ENCODE data around the gene PSMA1. TPM values are rescaled to one million over a fixed set of nuclear protein-coding genes. Genes with fewer than 3 reads are reported as not detected.
A peak's percentile ranks its signal among the peaks of the same experiment; 100 is the strongest.

PSMA1 gene
- total and polyA plus RNA-seq, 10 donors: 103 to 188 (median 135) TPM

DNA sequence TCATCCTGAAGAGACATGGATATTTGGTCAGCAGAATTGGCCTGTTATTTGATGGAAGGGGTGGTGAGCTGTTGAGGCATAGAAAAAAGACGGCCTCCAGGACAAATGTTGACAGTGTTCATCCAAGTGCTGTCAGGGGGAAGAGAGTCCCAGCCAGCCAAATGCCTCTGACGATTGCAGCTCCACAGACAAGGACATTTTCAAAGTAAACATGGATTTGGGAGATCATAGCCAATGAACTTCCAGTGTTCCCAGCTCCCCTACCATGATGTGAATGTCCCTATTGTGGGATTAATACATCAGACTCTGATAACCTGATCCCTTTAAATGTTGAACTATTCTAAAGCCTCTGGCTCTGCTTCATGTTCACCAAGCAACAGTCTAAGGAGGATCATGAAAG lies 31.2 kb upstream of the PSMA1 start:
- no peaks in the 10 kb centered on the region for H3K9me3 ChIP-seq
- intact Hi-C loops (cut with DNase I; ENCODE audit: low total_unique reads): no loop called here
- no peak overlapping the region for H3K4me3 ChIP-seq
- TF ChIP-seq, protein P1, sequence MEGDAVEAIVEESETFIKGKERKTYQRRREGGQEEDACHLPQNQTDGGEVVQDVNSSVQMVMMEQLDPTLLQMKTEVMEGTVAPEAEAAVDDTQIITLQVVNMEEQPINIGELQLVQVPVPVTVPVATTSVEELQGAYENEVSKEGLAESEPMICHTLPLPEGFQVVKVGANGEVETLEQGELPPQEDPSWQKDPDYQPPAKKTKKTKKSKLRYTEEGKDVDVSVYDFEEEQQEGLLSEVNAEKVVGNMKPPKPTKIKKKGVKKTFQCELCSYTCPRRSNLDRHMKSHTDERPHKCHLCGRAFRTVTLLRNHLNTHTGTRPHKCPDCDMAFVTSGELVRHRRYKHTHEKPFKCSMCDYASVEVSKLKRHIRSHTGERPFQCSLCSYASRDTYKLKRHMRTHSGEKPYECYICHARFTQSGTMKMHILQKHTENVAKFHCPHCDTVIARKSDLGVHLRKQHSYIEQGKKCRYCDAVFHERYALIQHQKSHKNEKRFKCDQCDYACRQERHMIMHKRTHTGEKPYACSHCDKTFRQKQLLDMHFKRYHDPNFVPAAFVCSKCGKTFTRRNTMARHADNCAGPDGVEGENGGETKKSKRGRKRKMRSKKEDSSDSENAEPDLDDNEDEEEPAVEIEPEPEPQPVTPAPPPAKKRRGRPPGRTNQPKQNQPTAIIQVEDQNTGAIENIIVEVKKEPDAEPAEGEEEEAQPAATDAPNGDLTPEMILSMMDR (IDR thresholded peaks at IDR 0.05 in 8 of 11, conservative IDR thresholded peaks at IDR 0.05 in 3 of 11): no peak
- TF ChIP-seq POLR2AphosphoS5 (IDR thresholded peaks at IDR 0.05): no peak
- no peak for TF ChIP-seq POLR2A (IDR thresholded peaks at IDR 0.05)
- no peaks in the 10 kb centered on the region for H3K27me3 ChIP-seq (replicated peaks in 1 of 7)
- no peak overlapping the region for H3K27ac ChIP-seq
- peaks cover 0 to 18% (median 8%) of the 10 kb centered on the region in 6 donors for H3K4me1 ChIP-seq
- 60 to 87% (median 80%) methylated on average over 2 of the region's 2 CpGs for WGBS, 5 donors
- H3K36me3 ChIP-seq: no peaks in the 10 kb centered on the region
- no peak for DNase-seq

DNA sequence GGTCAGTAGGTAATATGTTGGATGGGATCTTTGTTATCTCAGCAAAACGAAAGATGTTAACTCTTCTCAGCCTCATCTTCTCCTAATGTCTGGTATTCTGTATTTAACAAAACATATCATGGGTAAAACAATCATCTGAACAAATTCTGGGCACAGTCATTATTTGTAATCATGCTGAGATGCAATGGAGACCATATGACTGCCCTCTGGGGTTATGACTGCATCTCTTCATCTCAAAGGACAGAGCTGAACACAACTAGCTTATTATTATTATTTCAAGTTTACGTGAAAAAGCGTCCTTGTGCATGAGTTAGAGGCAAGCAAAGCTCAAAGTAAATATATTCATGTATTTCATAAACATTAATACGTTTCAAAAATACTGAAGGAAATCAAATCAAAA lies 29.7 kb upstream of the PSMA1 start:
- no peak for DNase-seq
- H3K36me3 ChIP-seq: no peaks in the 10 kb centered on the region
- H3K4me1 ChIP-seq: peaks cover 0 to 10% (median 6%) of the 10 kb centered on the region in 6 donors
- intact Hi-C loops (cut with DNase I; ENCODE audit: low total_unique reads): no loop called here
- H3K27me3 ChIP-seq (replicated peaks in 1 of 7): no peaks in the 10 kb centered on the region
- TF ChIP-seq POLR2A (IDR thresholded peaks at IDR 0.05) (no peak), POLR2AphosphoS5 (IDR thresholded peaks at IDR 0.05) (no peak)
- TF ChIP-seq, protein P1 (IDR thresholded peaks at IDR 0.05 in 8 of 11, conservative IDR thresholded peaks at IDR 0.05 in 3 of 11): no peak
- H3K4me3 ChIP-seq: no peak overlapping the region
- 89 to 95% (median 93%) methylated on average over 4 of the region's 4 CpGs for WGBS, 5 donors
- no peak overlapping the region for H3K27ac ChIP-seq
- H3K9me3 ChIP-seq: no peaks in the 10 kb centered on the region

DNA sequence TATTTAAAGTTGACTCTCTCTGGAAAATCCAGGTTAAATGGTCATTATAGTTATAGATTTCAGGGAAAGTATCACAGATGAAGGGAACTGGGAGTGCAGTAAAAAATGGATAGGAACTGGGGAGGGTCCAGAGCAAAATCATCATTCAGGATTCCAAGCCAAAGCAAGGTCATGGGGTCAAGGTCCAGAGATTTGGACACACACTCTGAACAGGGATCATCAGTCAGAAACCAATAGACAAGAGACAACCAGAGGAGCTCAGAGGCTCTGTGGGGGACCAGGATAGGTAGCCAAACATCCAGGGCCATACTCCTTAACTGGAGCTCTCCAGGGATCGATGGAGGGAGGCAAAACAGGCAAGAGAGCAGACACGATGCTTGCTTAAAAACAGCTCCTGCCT lies 27.3 kb upstream of the PSMA1 start:
- 60 to 88% (median 85%) methylated on average over 2 of the region's 2 CpGs for WGBS, 5 donors
- no peaks in the 10 kb centered on the region for H3K27me3 ChIP-seq (replicated peaks in 1 of 7)
- intact Hi-C loops (cut with DNase I; ENCODE audit: low total_unique reads): no loop called here
- H3K4me3 ChIP-seq: no peak overlapping the region
- DNase-seq: no peak
- no peaks in the 10 kb centered on the region for H3K9me3 ChIP-seq
- peaks cover 0 to 21% (median 1%) of the 10 kb centered on the region in 6 donors for H3K4me1 ChIP-seq
- H3K36me3 ChIP-seq: no peaks in the 10 kb centered on the region
- TF ChIP-seq POLR2A (IDR thresholded peaks at IDR 0.05) (no peak), POLR2AphosphoS5 (IDR thresholded peaks at IDR 0.05) (no peak)
- TF ChIP-seq, protein P1 (IDR thresholded peaks at IDR 0.05 in 8 of 11, conservative IDR thresholded peaks at IDR 0.05 in 3 of 11): no peak
- no peak overlapping the region for H3K27ac ChIP-seq

DNA sequence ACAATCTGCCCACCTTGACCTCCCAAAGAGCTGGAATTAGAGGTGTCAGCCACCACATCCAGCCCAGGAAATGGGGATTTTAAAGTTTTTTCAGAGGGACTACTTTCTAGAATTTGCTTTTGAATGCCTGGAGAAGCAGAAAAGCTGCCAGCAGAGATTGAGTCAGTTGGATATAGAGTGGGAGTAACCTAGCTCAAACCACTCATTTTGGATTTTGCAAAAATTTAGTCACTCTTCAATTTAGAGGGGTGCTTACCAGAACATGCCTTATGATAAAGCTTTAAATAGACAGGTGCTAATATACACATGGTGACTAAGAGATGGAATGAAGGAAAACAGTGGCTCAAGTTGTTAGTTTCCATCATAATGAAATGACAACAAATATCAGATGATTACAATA lies 26.5 kb upstream of the PSMA1 start:
- Histone ChIP-seq H3K4me3 (no peak overlapping the region), H3K27me3 (replicated peaks in 1 of 7) (no peaks in the 10 kb centered on the region), H3K9me3 (no peaks in the 10 kb centered on the region), H3K4me1 (peaks cover 0 to 29% (median 3%) of the 10 kb centered on the region in 6 donors), H3K36me3 (no peaks in the 10 kb centered on the region), H3K27ac (no peak overlapping the region)
- TF ChIP-seq POLR2A (IDR thresholded peaks at IDR 0.05): no peak
- no peak for TF ChIP-seq POLR2AphosphoS5 (IDR thresholded peaks at IDR 0.05)
- no peak for DNase-seq
- intact Hi-C loops (cut with DNase I; ENCODE audit: low total_unique reads): no loop called here

DNA sequence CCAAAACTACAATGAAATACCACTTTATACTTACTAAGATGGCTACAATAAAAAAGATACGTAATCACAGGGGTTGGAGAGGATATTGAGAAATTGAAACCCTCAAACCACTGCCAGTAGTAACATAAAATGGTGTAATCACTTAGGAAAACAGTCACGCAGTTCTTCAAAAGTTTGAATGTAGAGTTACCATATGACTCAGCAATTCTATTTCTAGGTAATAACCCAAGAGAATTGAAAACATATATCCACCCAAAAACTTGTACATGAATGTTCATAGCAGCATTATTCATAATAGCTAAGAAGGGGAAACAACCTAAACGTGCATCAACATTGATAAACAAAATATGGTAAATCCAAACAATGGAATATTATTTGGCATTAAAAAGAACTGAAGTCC lies 24.4 kb upstream of the PSMA1 start:
- H3K27me3 ChIP-seq (replicated peaks in 1 of 7): no peaks in the 10 kb centered on the region
- peak overlapping the region in 4 of 8 donors; percentile 28 to 77 (median 60) for H3K27ac ChIP-seq
- H3K4me3 ChIP-seq: no peak overlapping the region
- TF ChIP-seq, protein P1 (IDR thresholded peaks at IDR 0.05 in 8 of 11, conservative IDR thresholded peaks at IDR 0.05 in 3 of 11): no peak
- no peak for TF ChIP-seq POLR2A (IDR thresholded peaks at IDR 0.05)
- TF ChIP-seq POLR2AphosphoS5 (IDR thresholded peaks at IDR 0.05): no peak
- intact Hi-C loops (cut with DNase I; ENCODE audit: low total_unique reads): no loop called here
- H3K36me3 ChIP-seq: no peaks in the 10 kb centered on the region
- DNase-seq: no peak
- WGBS, 5 donors: 22 to 57% (median 42%) methylated on average over 3 of the region's 3 CpGs
- no peaks in the 10 kb centered on the region for H3K9me3 ChIP-seq
- H3K4me1 ChIP-seq: peaks cover 0 to 47% (median 20%) of the 10 kb centered on the region in 6 donors
